K562 (cell line): ENCODE data around the gene EHMT2. TPM values are rescaled to one million over a fixed set of nuclear protein-coding genes. Genes with fewer than 3 reads are reported as not detected.

Experiments
- ARHGAP35 ChIP-seq: fragments of 450-650 bp; IDR thresholded peaks from 2 replicates; pipeline ENCODE4 v1.6.1; 2018; ENCODE audit not compliant: partially characterized antibody
- CC2D1A ChIP-seq: fragments of 450-650 bp; IDR thresholded peaks from 2 replicates; pipeline ENCODE4 v1.6.1; 2017; ENCODE audit warnings: mild to moderate bottlenecking
- CGGBP1 ChIP-seq: fragments of 250-450 bp; sonication (Bioruptor Pico); IDR thresholded peaks from 2 replicates; pipeline ENCODE4 v1.9.0; 2021; ENCODE audit warnings: mild to moderate bottlenecking
- ERF ChIP-seq: fragments of 450-650 bp; formaldehyde crosslinking; IDR thresholded peaks from 2 replicates; pipeline ENCODE4 v1.4.0; 2020; ENCODE audit warnings: mild to moderate bottlenecking, mixed read lengths
- ESRRB ChIP-seq: fragments of 250-450 bp; sonication (Bioruptor Pico); IDR thresholded peaks from 2 replicates; pipeline ENCODE4 v1.5.0; 2020; ENCODE audit warnings: mild to moderate bottlenecking, moderate library complexity, borderline replicate concordance
- EWSR1 ChIP-seq: fragments of 450-650 bp; IDR thresholded peaks from 2 replicates; pipeline ENCODE4 v1.6.1; 2018; ENCODE audit warnings: borderline replicate concordance, mild to moderate bottlenecking, low read depth, moderate library complexity; ENCODE audit not compliant: partially characterized antibody
- FOXK2 ChIP-seq, 2 experiments: fragments of 450-650 bp; IDR thresholded peaks in 1 of 2; conservative IDR thresholded peaks in 1 of 2; 2 replicates each; pipeline ENCODE4 v1.6.1; 2016; ENCODE audit warnings: low read depth in 2 of 2, mild to moderate bottlenecking in 1 of 2
- HMG20A ChIP-seq: fragments of 450-650 bp; formaldehyde crosslinking; conservative IDR thresholded peaks from 2 replicates; pipeline ENCODE4 v1.4.0; 2020; ENCODE audit warnings: mild to moderate bottlenecking, mixed read lengths
- KDM5B ChIP-seq: fragments of 200-600 bp; sonication (generic); IDR thresholded peaks from 2 replicates; pipeline ENCODE4 v1.6.1; 2012; ENCODE audit warnings: low read depth, mild to moderate bottlenecking, moderate library complexity, low read length, control low read depth, inconsistent platforms; ENCODE audit not compliant: insufficient replicate concordance
- LARP7 ChIP-seq: fragments of 450-650 bp; IDR thresholded peaks from 2 replicates; pipeline ENCODE4 v1.6.1; 2016
- MAZ ChIP-seq, 2 experiments: fragments of 450-650 bp in 1 of 2; sonication (generic) in 1 of 2; formaldehyde crosslinking; IDR thresholded peaks in 1 of 2; conservative IDR thresholded peaks in 1 of 2; 2 replicates each; pipeline versions ENCODE4 v1.4.0 to v1.5.0; 2020; ENCODE audit warnings: mild to moderate bottlenecking in 1 of 2, missing genetic modification reagents in 1 of 2
- MCM2 ChIP-seq: fragments of 450-650 bp; IDR thresholded peaks from 2 replicates; pipeline ENCODE4 v1.6.1; 2017; ENCODE audit warnings: low read depth, mild to moderate bottlenecking
- NBN ChIP-seq: fragments of 450-650 bp; IDR thresholded peaks from 2 replicates; pipeline ENCODE4 v1.6.1; 2016; ENCODE audit warnings: low read depth, mild to moderate bottlenecking
- NCOA6 ChIP-seq: fragments of 450-650 bp; IDR thresholded peaks from 2 replicates; pipeline ENCODE4 v1.6.1; 2017; ENCODE audit warnings: mild to moderate bottlenecking
- PHF8 ChIP-seq: fragments of 200-600 bp; sonication (generic); IDR thresholded peaks from 2 replicates; pipeline ENCODE4 v1.6.1; 2012; ENCODE audit warnings: mixed run types, mild to moderate bottlenecking, inconsistent platforms, low read length, moderate library complexity, borderline replicate concordance
- SUPT5H ChIP-seq: fragments of 450-650 bp; IDR thresholded peaks from 2 replicates; pipeline ENCODE4 v1.6.1; 2016
- ZBTB11 ChIP-seq, 3 experiments: fragments of 200-800 bp in 1 of 3; fragments of 250-450 bp in 1 of 3; fragments of 450-650 bp in 1 of 3; sonication (Bioruptor Pico) in 1 of 3; sonication (Bioruptor generic) in 1 of 3; formaldehyde crosslinking in 1 of 3; IDR thresholded peaks; 2 replicates each; pipeline versions ENCODE4 v1.6.1 to v1.8.0; 2016 to 2022; ENCODE audit warnings: mild to moderate bottlenecking in 2 of 3, missing genetic modification characterization in 2 of 3, missing compliant biosample characterization in 1 of 3, moderate library complexity in 1 of 3
- ZBTB8A ChIP-seq: fragments of 450-650 bp; IDR thresholded peaks from 2 replicates; pipeline ENCODE4 v1.6.1; 2018; ENCODE audit warnings: mild to moderate bottlenecking, moderate library complexity; ENCODE audit not compliant: partially characterized antibody
- ZC3H4 ChIP-seq: sonication (generic); formaldehyde crosslinking; IDR thresholded peaks from 2 replicates; pipeline ENCODE4 v1.9.0; 2021; ENCODE audit warnings: missing genetic modification reagents, borderline replicate concordance
- ZNF696 ChIP-seq: fragments of 250-450 bp; sonication (Bioruptor Pico); conservative IDR thresholded peaks from 2 replicates; pipeline ENCODE4 v1.4.0; 2020; ENCODE audit warnings: mild to moderate bottlenecking, moderate library complexity
- ZNF780A ChIP-seq: fragments of 250-450 bp; sonication (Bioruptor Pico); IDR thresholded peaks from 2 replicates; pipeline ENCODE4 v1.5.0; 2021; ENCODE audit warnings: mild to moderate bottlenecking
- polyA plus RNA-seq, 8 experiments: library from polyadenylated mRNA; depleted of rRNA in 4 of 8; stranded (reverse) in 5 of 8; unstranded in 3 of 8; fragments of >200 nt; fragmentation: Nextera tagmentation in 2 of 8; fragmentation: Illumina TruSeq in 1 of 8; extraction: Ambion mirVana in 2 of 8; extraction: Trizol in 1 of 8; gene quantifications; 2 replicates each; pipeline versions ENCODE4 v1.2.1 to v1.2.3, GENCODE V29; 2011 to 2014; ENCODE audit warnings: inconsistent platforms in 1 of 8, missing spikeins in 1 of 8
- total RNA-seq, 7 experiments: library from RNA; depleted of rRNA in 6 of 7; stranded (reverse); fragments of >200 nt in 6 of 7; fragmentation: Illumina TruSeq in 2 of 7; extraction: Trizol in 2 of 7; gene quantifications; 2 replicates each; pipeline versions ENCODE4 v1.2.1 to v1.2.3, GENCODE V29; 2011 to 2021; ENCODE audit warnings: low replicate concordance in 1 of 7
- TF ChIP-seq, protein P1 (sequence below): fragments of 250-450 bp; sonication (Bioruptor Pico); IDR thresholded peaks from 2 replicates; pipeline ENCODE4 v1.8.0; 2022; ENCODE audit warnings: inconsistent platforms, mild to moderate bottlenecking, moderate library complexity, borderline replicate concordance

EHMT2 gene
- total and polyA plus RNA-seq, 9 of the 15 experiments (the other 6 are each of a cell fraction or from before 2014, with no cell fraction given): 2.1 to 63.8 (median 38.5) TPM

DNA sequence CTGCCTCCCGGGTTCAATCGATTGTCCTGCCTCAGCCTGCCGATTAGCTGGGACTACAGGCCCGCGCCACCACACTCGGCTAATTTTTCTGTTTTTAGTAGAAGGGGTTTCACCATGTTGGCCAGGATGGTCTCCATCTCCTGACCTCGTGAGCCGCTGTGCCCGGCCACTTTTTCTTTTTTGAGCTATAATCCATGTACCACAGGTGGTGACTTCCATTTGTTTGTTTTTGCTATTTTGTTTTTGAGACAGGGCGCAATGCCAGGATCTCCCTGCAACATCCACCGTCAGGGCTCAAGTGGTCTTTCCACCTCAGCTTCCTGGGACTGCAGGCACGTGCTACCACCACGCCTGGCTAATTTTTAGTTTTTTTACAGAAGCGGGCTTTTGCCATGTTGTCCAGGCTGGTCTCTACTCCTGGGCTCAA is 61.4 kb downstream of the EHMT2 start (continued):
- TF ChIP-seq ZBTB11 (CRISPR knock-in tag; IDR thresholded peaks at IDR 0.05) (0 out of 6 replicates have a peak, but pooled peaks of 1 of the 3 experiments have one; percentile 4), CGGBP1 (CRISPR knock-in tag) (0 out of 2 replicates have a peak, but pooled peaks have one; percentile 17), MCM2 (no peak), EWSR1 (no peak), MAZ (CRISPR knock-in tag; conservative IDR thresholded peaks at IDR 0.05 in 1 of 2, IDR thresholded peaks at IDR 0.05 in 1 of 2) (no peak), ERF (CRISPR knock-in tag) (0 out of 2 replicates have a peak, but pooled peaks have one; percentile 63), ZBTB8A (no peak), HMG20A (no peak), SUPT5H (peak; percentile 60), PHF8 (0 out of 2 replicates have a peak, but pooled peaks have one; percentile 19), ZC3H4 (CRISPR knock-in tag) (peak; percentile 64; the same call in 1 of the 2 replicates), ZNF780A (CRISPR knock-in tag) (no peak), ARHGAP35 (no peak), ZNF696 (CRISPR knock-in tag) (no peak), CC2D1A (no peak), NBN (no peak; the same call in 1 of the 2 replicates), LARP7 (peak; percentile 3; the same call in 1 of the 2 replicates), KDM5B (peak; percentile 73), FOXK2 (conservative IDR thresholded peaks at IDR 0.05 in 1 of 2, IDR thresholded peaks at IDR 0.05 in 1 of 2; ENCODE audit: low read depth in 2 of 2) (0 out of 4 replicates have a peak, but pooled peaks of 1 of the 2 experiments have one; percentile 16), NCOA6 (no peak), ESRRB (CRISPR knock-in tag) (no peak)
- TF ChIP-seq, protein P1, sequence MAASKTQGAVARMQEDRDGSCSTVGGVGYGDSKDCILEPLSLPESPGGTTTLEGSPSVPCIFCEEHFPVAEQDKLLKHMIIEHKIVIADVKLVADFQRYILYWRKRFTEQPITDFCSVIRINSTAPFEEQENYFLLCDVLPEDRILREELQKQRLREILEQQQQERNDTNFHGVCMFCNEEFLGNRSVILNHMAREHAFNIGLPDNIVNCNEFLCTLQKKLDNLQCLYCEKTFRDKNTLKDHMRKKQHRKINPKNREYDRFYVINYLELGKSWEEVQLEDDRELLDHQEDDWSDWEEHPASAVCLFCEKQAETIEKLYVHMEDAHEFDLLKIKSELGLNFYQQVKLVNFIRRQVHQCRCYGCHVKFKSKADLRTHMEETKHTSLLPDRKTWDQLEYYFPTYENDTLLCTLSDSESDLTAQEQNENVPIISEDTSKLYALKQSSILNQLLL (CRISPR knock-in tag): no peak
